Neural progenitor cell (in vitro differentiated cells): ENCODE data around the gene DNAJC28. TPM values are rescaled to one million over a fixed set of nuclear protein-coding genes. Genes with fewer than 3 reads are reported as not detected.
"Not testable (repeated sequence)": the region's sequence is repeated elsewhere in the genome, so short reads cannot be mapped to it uniquely, and the experiment has no call there.

ENCODE experiments used
- DNase-seq: peaks from one replicate; pipeline ENCODE4 v3.0.0-alpha.2; 2016; ENCODE audit warnings: low spot score
- H2AFZ ChIP-seq: fragments of 200-600 bp; sonication (generic); replicated peaks from 2 replicates; pipeline ENCODE4 v1.6.1; 2016; ENCODE audit warnings: antibody characterized with exemption
- H3F3A ChIP-seq: fragments of 200-600 bp; sonication (generic); 2 replicates; pipeline ENCODE4 v1.6.1; 2016; ENCODE audit warnings: antibody characterized with exemption, low read depth
- H3K27ac ChIP-seq: fragments of 200-600 bp; sonication (generic); 2 replicates; pipeline ENCODE4 v1.5.1; 2016; ENCODE audit warnings: mild to moderate bottlenecking
- H3K27me3 ChIP-seq: fragments of 200-600 bp; sonication (generic); 2 replicates; pipeline ENCODE4 v1.6.1; 2016; ENCODE audit warnings: mild to moderate bottlenecking, moderate library complexity
- H3K36me3 ChIP-seq: fragments of 200-600 bp; sonication (generic); 2 replicates; pipeline ENCODE4 v1.5.1; 2016
- H3K4me1 ChIP-seq: fragments of 200-600 bp; sonication (generic); 2 replicates; pipeline ENCODE4 v1.6.1; 2016; ENCODE audit warnings: mixed run types
- H3K4me2 ChIP-seq: fragments of 200-600 bp; sonication (generic); 2 replicates; pipeline ENCODE4 v1.6.1; 2016
- H3K4me3 ChIP-seq: fragments of 200-600 bp; sonication (generic); 2 replicates; pipeline ENCODE4 v1.5.1; 2016
- H3K79me2 ChIP-seq: fragments of 200-600 bp; sonication (generic); 2 replicates; pipeline ENCODE4 v1.6.1; 2016; ENCODE audit warnings: low read depth
- H3K9ac ChIP-seq: fragments of 200-600 bp; sonication (generic); 2 replicates; pipeline ENCODE4 v1.6.1; 2016
- H3K9me3 ChIP-seq: fragments of 200-600 bp; sonication (generic); 2 replicates; pipeline ENCODE4 v1.5.1; 2016; ENCODE audit warnings: low read depth
- H4K20me1 ChIP-seq: fragments of 200-600 bp; sonication (generic); 2 replicates; pipeline ENCODE4 v1.6.1; 2016; ENCODE audit warnings: low read depth
- H3K27ac Mint-ChIP-seq: 3 replicates; pipeline ENCODE4 v1.8.0; 2021; ENCODE audit warnings: mixed read lengths
- H3K27me3 Mint-ChIP-seq: 2 replicates; pipeline ENCODE4 v1.8.0; 2022; ENCODE audit warnings: low read depth, mild to moderate bottlenecking, inconsistent platforms, moderate library complexity, mixed read lengths; ENCODE audit not compliant: insufficient read depth
- H3K36me3 Mint-ChIP-seq: 3 replicates; pipeline ENCODE4 v1.8.0; 2021; ENCODE audit warnings: mixed read lengths
- H3K4me1 Mint-ChIP-seq: 3 replicates; pipeline ENCODE4 v1.8.0; 2021; ENCODE audit warnings: mixed read lengths
- H3K4me3 Mint-ChIP-seq: 3 replicates; pipeline ENCODE4 v1.8.0; 2021; ENCODE audit warnings: mild to moderate bottlenecking, moderate library complexity, mixed read lengths
- H3K9me3 Mint-ChIP-seq: 3 replicates; pipeline ENCODE4 v1.8.0; 2020; ENCODE audit warnings: mixed read lengths
- CTCF ChIP-seq: fragments of 200-600 bp; sonication (generic); IDR thresholded peaks from 2 replicates; pipeline ENCODE4 v1.5.1; 2017; ENCODE audit warnings: antibody characterized with exemption, mild to moderate bottlenecking
- EZH2 ChIP-seq: fragments of 200-600 bp; sonication (generic); IDR thresholded peaks from 2 replicates; pipeline ENCODE4 v1.6.1; 2017; ENCODE audit warnings: antibody characterized with exemption, mild to moderate bottlenecking, moderate library complexity
- EZH2phosphoT487 ChIP-seq: fragments of 200-600 bp; sonication (generic); IDR thresholded peaks from 2 replicates; pipeline ENCODE4 v1.6.1; 2017; ENCODE audit warnings: antibody characterized with exemption
- total RNA-seq: library from RNA; depleted of rRNA; stranded (reverse); fragments of >200 nt; gene quantifications from 2 replicates; pipeline ENCODE4 v1.2.3, GENCODE V29; 2015; ENCODE audit warnings: low replicate concordance

The DNAJC28 gene
- total RNA-seq, 1 donor from 2014 or later = 3.8 TPM

DNA sequence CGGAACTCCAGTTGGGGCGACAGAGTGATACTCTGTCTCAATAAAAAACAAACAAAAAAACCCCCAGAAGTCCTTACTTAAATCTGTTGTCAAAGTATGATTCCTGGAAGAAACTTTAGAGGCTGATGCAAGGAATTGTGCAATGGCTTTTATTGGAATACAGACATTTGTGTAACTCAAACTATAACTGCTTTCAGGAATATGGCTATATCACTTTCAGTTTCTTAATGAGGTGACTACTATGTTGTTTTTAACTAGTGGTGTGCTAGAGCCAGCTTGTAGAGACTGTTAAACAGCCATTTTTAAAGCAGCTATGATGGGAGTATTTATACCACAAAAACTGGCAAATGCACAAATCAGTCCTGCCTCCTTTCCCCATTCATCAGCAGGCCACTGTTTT lies 22.7 kb upstream of the DNAJC28 start:
- peaks cover 4% of the 10 kb centered on the region for H3F3A ChIP-seq
- H3K4me2 ChIP-seq = no peak overlapping the region
- peaks cover 10% of the 10 kb centered on the region for H3K36me3 ChIP-seq
- no peak overlapping the region for H3K27ac ChIP-seq
- no peaks in the 10 kb centered on the region for H3K9me3 ChIP-seq
- no peak overlapping the region for H3K9ac ChIP-seq
- H3K79me2 ChIP-seq = no peaks in the 10 kb centered on the region
- Mint-ChIP-seq H3K4me1 (no peaks in the 10 kb centered on the region), H3K36me3 (peaks cover 43% of the 10 kb centered on the region), H3K9me3 (no peaks in the 10 kb centered on the region), H3K27me3 (no peaks in the 10 kb centered on the region), H3K4me3 (no peak overlapping the region), H3K27ac (no peak overlapping the region)
- H4K20me1 ChIP-seq = no peaks in the 10 kb centered on the region
- no peak overlapping the region for H2AFZ ChIP-seq
- no peak overlapping the region for H3K4me3 ChIP-seq
- TF ChIP-seq EZH2phosphoT487 (no peak), EZH2 (no peak)
- no peaks in the 10 kb centered on the region for H3K27me3 ChIP-seq
- DNase-seq = no peak
- H3K4me1 ChIP-seq = no peaks in the 10 kb centered on the region

DNA sequence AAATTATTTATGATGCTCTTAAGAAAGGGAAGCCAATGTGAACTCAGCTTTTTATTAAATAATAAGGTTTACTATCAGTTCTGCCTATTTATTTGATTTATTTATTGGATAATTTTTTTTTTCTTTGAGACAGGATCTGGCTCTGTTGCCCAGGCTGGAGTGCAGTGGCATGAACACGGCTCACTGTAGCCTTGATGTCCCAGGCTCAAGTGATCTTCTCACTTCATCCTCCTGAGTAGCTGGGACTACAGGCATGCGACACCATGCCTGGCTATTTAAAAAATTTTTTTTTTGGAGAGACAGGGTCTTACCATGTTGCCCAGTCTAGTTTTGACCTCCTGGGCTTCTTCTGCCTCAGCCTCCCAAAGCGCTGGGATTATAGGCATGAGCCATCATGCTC lies 21.0 kb upstream of the DNAJC28 start:
- H3K4me3 ChIP-seq = no peak overlapping the region
- H3K4me1 Mint-ChIP-seq = no peaks in the 10 kb centered on the region
- no peaks in the 10 kb centered on the region for H3K79me2 ChIP-seq
- H3K27ac Mint-ChIP-seq = no peak overlapping the region
- peaks cover 39% of the 10 kb centered on the region for H3K36me3 Mint-ChIP-seq
- no peaks in the 10 kb centered on the region for H3K9me3 Mint-ChIP-seq
- H2AFZ ChIP-seq = no peak overlapping the region
- H3F3A ChIP-seq = peaks cover 4% of the 10 kb centered on the region
- DNase-seq = no peak
- H3K4me1 ChIP-seq = no peaks in the 10 kb centered on the region
- H3K27me3 Mint-ChIP-seq = no peaks in the 10 kb centered on the region
- no peak overlapping the region for H3K9ac ChIP-seq
- H3K27ac ChIP-seq = no peak overlapping the region
- peaks cover 16% of the 10 kb centered on the region for H3K36me3 ChIP-seq
- H3K9me3 ChIP-seq = no peaks in the 10 kb centered on the region
- TF ChIP-seq CTCF = no peak
- no peak for TF ChIP-seq EZH2
- no peak for TF ChIP-seq EZH2phosphoT487
- H3K4me3 Mint-ChIP-seq = no peak overlapping the region
- H3K4me2 ChIP-seq = no peak overlapping the region
- no peaks in the 10 kb centered on the region for H3K27me3 ChIP-seq
- H4K20me1 ChIP-seq = no peaks in the 10 kb centered on the region

- no peak overlapping the region for H2AFZ ChIP-seq
- H3K27ac ChIP-seq = no peak overlapping the region
- H3K9ac ChIP-seq = no peak overlapping the region
- peaks cover 4% of the 10 kb centered on the region for H3F3A ChIP-seq
- H3K4me2 ChIP-seq = no peak overlapping the region
- DNase-seq = no peak
- no peaks in the 10 kb centered on the region for H3K4me1 ChIP-seq
- Mint-ChIP-seq H3K4me3 (no peak overlapping the region), H3K4me1 (no peaks in the 10 kb centered on the region), H3K36me3 (peaks cover 38% of the 10 kb centered on the region), H3K9me3 (no peaks in the 10 kb centered on the region), H3K27me3 (no peaks in the 10 kb centered on the region), H3K27ac (no peak overlapping the region)
- no peaks in the 10 kb centered on the region for H3K79me2 ChIP-seq
- H3K27me3 ChIP-seq = no peaks in the 10 kb centered on the region
- H3K9me3 ChIP-seq = no peaks in the 10 kb centered on the region
- TF ChIP-seq EZH2 (no peak), CTCF (no peak), EZH2phosphoT487 (no peak)
- peaks cover 19% of the 10 kb centered on the region for H3K36me3 ChIP-seq
- H3K4me3 ChIP-seq = no peak overlapping the region
- H4K20me1 ChIP-seq = no peaks in the 10 kb centered on the region
Observed at GRCh38 chr21:33511639-33512038, 20.1 kb upstream of the DNAJC28 start.

DNA sequence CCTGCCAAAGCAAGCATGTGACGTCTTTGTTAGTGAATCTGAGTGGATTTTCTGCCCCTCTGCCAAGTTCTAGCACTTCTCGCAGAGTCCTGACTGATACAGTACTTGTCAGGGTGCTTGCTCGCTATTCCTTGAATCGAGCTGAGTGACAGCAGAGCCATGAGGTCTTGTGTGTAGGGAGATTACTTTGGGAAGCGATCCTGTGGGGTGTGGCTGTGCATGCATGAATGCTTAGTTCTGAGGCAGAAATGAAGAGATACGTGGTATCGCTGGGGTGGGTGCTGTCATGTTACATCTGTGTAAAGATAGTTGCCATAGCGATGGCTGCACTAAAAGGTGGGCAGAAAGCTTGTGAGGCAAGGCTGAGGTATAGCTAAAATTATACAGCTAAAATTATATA lies 19.3 kb upstream of the DNAJC28 start:
- no peak for DNase-seq
- H3K27ac ChIP-seq = no peak overlapping the region
- no peaks in the 10 kb centered on the region for H3K79me2 ChIP-seq
- H3K4me3 Mint-ChIP-seq = no peak overlapping the region
- no peaks in the 10 kb centered on the region for H3K9me3 ChIP-seq
- no peak overlapping the region for H3K4me3 ChIP-seq
- H3K27me3 Mint-ChIP-seq = no peaks in the 10 kb centered on the region
- no peak overlapping the region for H3K9ac ChIP-seq
- peaks cover 37% of the 10 kb centered on the region for H3K36me3 Mint-ChIP-seq
- H3K36me3 ChIP-seq = peaks cover 15% of the 10 kb centered on the region
- no peaks in the 10 kb centered on the region for H3K27me3 ChIP-seq
- H3K4me1 Mint-ChIP-seq = no peaks in the 10 kb centered on the region
- TF ChIP-seq EZH2 (no peak), CTCF (no peak), EZH2phosphoT487 (no peak)
- H3K4me1 ChIP-seq = no peaks in the 10 kb centered on the region
- H3K9me3 Mint-ChIP-seq = no peaks in the 10 kb centered on the region
- no peaks in the 10 kb centered on the region for H4K20me1 ChIP-seq
- peaks cover 4% of the 10 kb centered on the region for H3F3A ChIP-seq
- H3K4me2 ChIP-seq = no peak overlapping the region
- no peak overlapping the region for H3K27ac Mint-ChIP-seq
- H2AFZ ChIP-seq = no peak overlapping the region

DNA sequence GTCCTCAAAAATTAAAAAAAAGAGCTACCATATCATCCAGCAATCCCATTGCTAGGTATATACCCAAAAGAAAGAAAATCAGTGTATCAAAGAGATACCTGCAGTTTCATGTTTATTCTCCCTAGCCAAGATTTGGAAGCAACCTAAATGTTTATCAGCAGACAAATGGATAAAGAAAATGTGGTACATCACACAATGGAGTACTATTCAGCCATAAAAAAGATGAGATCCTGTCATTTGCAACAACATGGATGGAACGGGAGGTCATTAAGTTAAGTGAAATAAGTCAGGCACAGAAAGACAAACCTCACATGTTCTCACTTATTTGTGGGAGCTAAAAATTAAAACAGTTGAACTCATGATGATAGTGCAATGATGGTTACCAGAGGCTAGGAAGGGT lies 15.5 kb upstream of the DNAJC28 start:
- not testable (repeated sequence) for H2AFZ ChIP-seq, H3K9ac ChIP-seq, H4K20me1 ChIP-seq, H3K4me3 Mint-ChIP-seq, H3K4me3 ChIP-seq, DNase-seq, H3K9me3 Mint-ChIP-seq, H3K4me1 Mint-ChIP-seq, H3K27ac ChIP-seq, H3K27me3 Mint-ChIP-seq, H3K79me2 ChIP-seq, H3K27me3 ChIP-seq, H3F3A ChIP-seq, H3K27ac Mint-ChIP-seq, H3K9me3 ChIP-seq, H3K4me2 ChIP-seq, H3K4me1 ChIP-seq
- peaks cover 38% of the 10 kb centered on the region for H3K36me3 Mint-ChIP-seq
- peaks cover 18% of the 10 kb centered on the region for H3K36me3 ChIP-seq
